ENCODE results near the gene MLXIPL.

DNA sequence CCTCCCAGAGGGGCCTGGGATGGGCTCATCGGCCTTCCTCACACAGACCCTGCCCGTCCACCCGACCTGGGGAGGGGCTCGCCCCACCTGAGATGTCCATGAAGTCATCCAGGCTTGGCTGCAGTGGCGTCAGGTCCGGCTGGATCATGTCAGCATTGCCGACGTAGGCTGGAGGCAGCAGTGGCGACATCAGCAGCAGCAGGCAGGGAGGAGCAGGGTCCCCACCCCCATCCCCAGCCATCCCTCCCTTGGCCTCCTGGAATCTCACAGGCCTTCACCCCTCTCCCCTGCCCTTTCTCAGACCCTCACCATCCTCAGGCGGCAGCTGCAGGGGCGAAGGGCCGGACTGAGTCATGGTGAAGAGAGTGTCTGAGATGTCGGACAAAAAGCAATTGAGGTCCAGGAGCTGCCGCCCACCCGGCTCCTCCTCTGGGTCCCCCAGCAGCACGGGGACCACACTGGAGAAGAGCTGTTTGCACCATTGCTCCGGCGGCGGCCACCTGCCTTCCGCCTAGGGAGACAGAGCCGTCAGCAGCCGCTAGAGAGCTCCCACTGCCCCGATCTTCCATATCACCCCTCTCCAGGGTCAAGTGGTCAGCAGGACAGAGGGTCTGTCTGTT, 18.6 kb downstream of the MLXIPL start:
- TF ChIP-seq CTCF (conservative IDR thresholded peaks at IDR 0.05; ENCODE audit: low read length) (no peak), EZH2phosphoT487 (IDR thresholded peaks at IDR 0.05; ENCODE audit: borderline replicate concordance, low read depth, low read length) (no peak)
